Neural cell (in vitro differentiated cells): ENCODE measurements around the gene OSBPL5. TPM values are rescaled to one million over a fixed set of nuclear protein-coding genes. Genes with fewer than 3 reads are reported as not detected.
A peak's percentile ranks its signal among the peaks of the same experiment; 100 is the strongest.

Source experiments
- H2AFZ ChIP-seq: fragments of 200-600, 300-800 bp; sonication (generic), shearing (Covaris generic); 2 replicates; pipeline ENCODE4 v1.6.0; 2014; ENCODE audit warnings: low read depth, mild to moderate bottlenecking, antibody characterized with exemption, low read length, moderate library complexity
- H3F3A ChIP-seq: fragments of 200-600 bp; shearing (Covaris generic); 2 replicates; pipeline ENCODE4 v1.6.1; 2016; ENCODE audit warnings: mild to moderate bottlenecking, moderate library complexity, mixed read lengths, antibody characterized with exemption, low read length; ENCODE audit not compliant: insufficient read depth, poor library complexity, severe bottlenecking
- H3K27ac ChIP-seq: fragments of 200-600, 300-800 bp; sonication (generic), shearing (Covaris generic); 2 replicates; pipeline ENCODE4 v1.5.1; 2014; ENCODE audit warnings: mild to moderate bottlenecking, low read length, moderate library complexity
- H3K27me3 ChIP-seq: fragments of 300-800, 200-600 bp; sonication (generic), shearing (Covaris generic); 2 replicates; pipeline ENCODE4 v1.6.0; 2014; ENCODE audit warnings: mild to moderate bottlenecking, low read depth, low read length, moderate library complexity; ENCODE audit not compliant: insufficient read depth
- H3K36me3 ChIP-seq: fragments of 300-800, 200-600 bp; sonication (generic), shearing (Covaris generic); 2 replicates; pipeline ENCODE4 v1.5.1; 2014; ENCODE audit warnings: mild to moderate bottlenecking, antibody characterized with exemption, low read length, moderate library complexity; ENCODE audit not compliant: insufficient read depth
- H3K4me2 ChIP-seq: fragments of 300-800, 200-600 bp; sonication (generic), shearing (Covaris generic); 2 replicates; pipeline ENCODE4 v1.6.0; 2014; ENCODE audit warnings: mild to moderate bottlenecking, low read length
- H3K4me3 ChIP-seq: fragments of 300-800, 200-600 bp; sonication (generic), shearing (Covaris generic); 2 replicates; pipeline ENCODE4 v1.5.1; 2014; ENCODE audit warnings: mild to moderate bottlenecking, low read length, moderate library complexity
- H3K79me2 ChIP-seq: fragments of 200-600 bp; shearing (Covaris generic); replicated peaks from 2 replicates; pipeline ENCODE4 v1.6.0; 2014; ENCODE audit warnings: mild to moderate bottlenecking, low read length, moderate library complexity; ENCODE audit not compliant: insufficient read depth
- H3K9ac ChIP-seq: fragments of 300-800, 200-600 bp; sonication (generic), shearing (Covaris generic); 2 replicates; pipeline ENCODE4 v1.6.1; 2016; ENCODE audit warnings: mild to moderate bottlenecking, low read length, mixed read lengths
- H3K9me2 ChIP-seq: fragments of 200-600 bp; shearing (Covaris generic); 2 replicates; pipeline ENCODE4 v1.6.1; 2016; ENCODE audit warnings: mild to moderate bottlenecking, low read length, mixed read lengths; ENCODE audit not compliant: insufficient read depth
- H3K9me3 ChIP-seq: fragments of 200-600, 300-800 bp; sonication (generic), shearing (Covaris generic); 2 replicates; pipeline ENCODE4 v1.6.1; 2016; ENCODE audit warnings: mild to moderate bottlenecking, mixed run types, low read length, moderate library complexity, mixed read lengths
- H4K20me1 ChIP-seq: fragments of 200-600 bp; shearing (Covaris generic); 2 replicates; pipeline ENCODE4 v1.6.1; 2016; ENCODE audit warnings: mild to moderate bottlenecking, mixed run types; ENCODE audit not compliant: insufficient read depth
- EP300 ChIP-seq: fragments of 450-650 bp; conservative IDR thresholded peaks from 2 replicates; pipeline ENCODE4 v1.6.1; 2014; ENCODE audit warnings: antibody characterized with exemption, mild to moderate bottlenecking, moderate library complexity; ENCODE audit not compliant: poor library complexity, severe bottlenecking
- EZH2 ChIP-seq: fragments of 200-600, 300-800 bp; shearing (Covaris generic), sonication (generic); IDR thresholded peaks from 2 replicates; pipeline ENCODE4 v1.6.1; 2014; ENCODE audit warnings: antibody characterized with exemption, low read length, borderline replicate concordance, mild to moderate bottlenecking; ENCODE audit not compliant: insufficient read depth, poor library complexity, severe bottlenecking
- MXI1 ChIP-seq: fragments of 450-650 bp; conservative IDR thresholded peaks from 2 replicates; pipeline ENCODE4 v1.6.1; 2014; ENCODE audit warnings: antibody characterized with exemption, mild to moderate bottlenecking; ENCODE audit not compliant: poor library complexity, severe bottlenecking
- POLR2AphosphoS5 ChIP-seq: IDR thresholded peaks from 2 replicates; pipeline ENCODE4 v1.6.1; 2012
- RAD21 ChIP-seq: fragments of 450-650 bp; conservative IDR thresholded peaks from 2 replicates; pipeline ENCODE4 v1.6.1; 2014; ENCODE audit warnings: antibody characterized with exemption, mild to moderate bottlenecking, moderate library complexity
- SMC3 ChIP-seq: fragments of 450-650 bp; conservative IDR thresholded peaks from 2 replicates; pipeline ENCODE4 v1.6.1; 2014; ENCODE audit warnings: antibody characterized with exemption, mild to moderate bottlenecking, moderate library complexity; ENCODE audit not compliant: poor library complexity
- TAF1 ChIP-seq: IDR thresholded peaks from 2 replicates; pipeline ENCODE4 v1.6.1; 2012; ENCODE audit warnings: low read depth
- polyA plus RNA-seq: library from polyadenylated mRNA; depleted of rRNA; stranded (reverse); fragments of >200 nt; gene quantifications from 2 replicates; pipeline ENCODE4 v1.2.3, GENCODE V29; 2014
- TF ChIP-seq, protein P1 (sequence below): IDR thresholded peaks from 2 replicates; pipeline ENCODE4 v1.6.1; 2012; ENCODE audit warnings: borderline replicate concordance
- TF ChIP-seq, protein P2 (sequence below): fragments of 450-650 bp; IDR thresholded peaks from 2 replicates; pipeline ENCODE4 v1.5.1; 2014; ENCODE audit warnings: antibody characterized with exemption, mild to moderate bottlenecking, moderate library complexity; ENCODE audit not compliant: poor library complexity, severe bottlenecking

The OSBPL5 gene
- polyA plus RNA-seq, 1 donor from 2014 or later: 49.1 TPM

GRCh38 chr11:3161720-3162409 is 3.2 kb downstream of the OSBPL5 start:
- H2AFZ ChIP-seq: no peak overlapping the region
- peaks cover 53% of the 10 kb centered on the region for H3K79me2 ChIP-seq
- H3K27ac ChIP-seq: peak overlapping the region; percentile 75
- no peaks in the 10 kb centered on the region for H3K9me2 ChIP-seq
- no peaks in the 10 kb centered on the region for H3K27me3 ChIP-seq
- no peak overlapping the region for H3K4me2 ChIP-seq
- no peak overlapping the region for H3K9ac ChIP-seq
- H3K4me3 ChIP-seq: peak overlapping the region; percentile 95
- no peaks in the 10 kb centered on the region for H3F3A ChIP-seq
- H3K9me3 ChIP-seq: no peaks in the 10 kb centered on the region
- TF ChIP-seq RAD21: no peak
- TF ChIP-seq EZH2: no peak
- TF ChIP-seq, protein P1, sequence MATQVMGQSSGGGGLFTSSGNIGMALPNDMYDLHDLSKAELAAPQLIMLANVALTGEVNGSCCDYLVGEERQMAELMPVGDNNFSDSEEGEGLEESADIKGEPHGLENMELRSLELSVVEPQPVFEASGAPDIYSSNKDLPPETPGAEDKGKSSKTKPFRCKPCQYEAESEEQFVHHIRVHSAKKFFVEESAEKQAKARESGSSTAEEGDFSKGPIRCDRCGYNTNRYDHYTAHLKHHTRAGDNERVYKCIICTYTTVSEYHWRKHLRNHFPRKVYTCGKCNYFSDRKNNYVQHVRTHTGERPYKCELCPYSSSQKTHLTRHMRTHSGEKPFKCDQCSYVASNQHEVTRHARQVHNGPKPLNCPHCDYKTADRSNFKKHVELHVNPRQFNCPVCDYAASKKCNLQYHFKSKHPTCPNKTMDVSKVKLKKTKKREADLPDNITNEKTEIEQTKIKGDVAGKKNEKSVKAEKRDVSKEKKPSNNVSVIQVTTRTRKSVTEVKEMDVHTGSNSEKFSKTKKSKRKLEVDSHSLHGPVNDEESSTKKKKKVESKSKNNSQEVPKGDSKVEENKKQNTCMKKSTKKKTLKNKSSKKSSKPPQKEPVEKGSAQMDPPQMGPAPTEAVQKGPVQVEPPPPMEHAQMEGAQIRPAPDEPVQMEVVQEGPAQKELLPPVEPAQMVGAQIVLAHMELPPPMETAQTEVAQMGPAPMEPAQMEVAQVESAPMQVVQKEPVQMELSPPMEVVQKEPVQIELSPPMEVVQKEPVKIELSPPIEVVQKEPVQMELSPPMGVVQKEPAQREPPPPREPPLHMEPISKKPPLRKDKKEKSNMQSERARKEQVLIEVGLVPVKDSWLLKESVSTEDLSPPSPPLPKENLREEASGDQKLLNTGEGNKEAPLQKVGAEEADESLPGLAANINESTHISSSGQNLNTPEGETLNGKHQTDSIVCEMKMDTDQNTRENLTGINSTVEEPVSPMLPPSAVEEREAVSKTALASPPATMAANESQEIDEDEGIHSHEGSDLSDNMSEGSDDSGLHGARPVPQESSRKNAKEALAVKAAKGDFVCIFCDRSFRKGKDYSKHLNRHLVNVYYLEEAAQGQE: no peak
- TF ChIP-seq EP300: no peak
- TF ChIP-seq, protein P2, sequence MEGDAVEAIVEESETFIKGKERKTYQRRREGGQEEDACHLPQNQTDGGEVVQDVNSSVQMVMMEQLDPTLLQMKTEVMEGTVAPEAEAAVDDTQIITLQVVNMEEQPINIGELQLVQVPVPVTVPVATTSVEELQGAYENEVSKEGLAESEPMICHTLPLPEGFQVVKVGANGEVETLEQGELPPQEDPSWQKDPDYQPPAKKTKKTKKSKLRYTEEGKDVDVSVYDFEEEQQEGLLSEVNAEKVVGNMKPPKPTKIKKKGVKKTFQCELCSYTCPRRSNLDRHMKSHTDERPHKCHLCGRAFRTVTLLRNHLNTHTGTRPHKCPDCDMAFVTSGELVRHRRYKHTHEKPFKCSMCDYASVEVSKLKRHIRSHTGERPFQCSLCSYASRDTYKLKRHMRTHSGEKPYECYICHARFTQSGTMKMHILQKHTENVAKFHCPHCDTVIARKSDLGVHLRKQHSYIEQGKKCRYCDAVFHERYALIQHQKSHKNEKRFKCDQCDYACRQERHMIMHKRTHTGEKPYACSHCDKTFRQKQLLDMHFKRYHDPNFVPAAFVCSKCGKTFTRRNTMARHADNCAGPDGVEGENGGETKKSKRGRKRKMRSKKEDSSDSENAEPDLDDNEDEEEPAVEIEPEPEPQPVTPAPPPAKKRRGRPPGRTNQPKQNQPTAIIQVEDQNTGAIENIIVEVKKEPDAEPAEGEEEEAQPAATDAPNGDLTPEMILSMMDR: no peak
- no peak for TF ChIP-seq POLR2AphosphoS5
- no peak for TF ChIP-seq TAF1
- TF ChIP-seq SMC3: no peak
- no peak for TF ChIP-seq MXI1
- no peaks in the 10 kb centered on the region for H4K20me1 ChIP-seq
- H3K36me3 ChIP-seq: no peaks in the 10 kb centered on the region

GRCh38 chr11:3161309-3161708 is 3.8 kb downstream of the OSBPL5 start:
- Histone ChIP-seq H3K9me2 (no peaks in the 10 kb centered on the region), H3K4me3 (peak overlapping the region; percentile 95), H3K27me3 (no peaks in the 10 kb centered on the region), H2AFZ (no peak overlapping the region), H3K9me3 (no peaks in the 10 kb centered on the region), H4K20me1 (no peaks in the 10 kb centered on the region), H3K79me2 (peaks cover 55% of the 10 kb centered on the region), H3F3A (no peaks in the 10 kb centered on the region), H3K27ac (peak overlapping the region; percentile 75), H3K4me2 (peak overlapping the region; percentile 93), H3K36me3 (no peaks in the 10 kb centered on the region), H3K9ac (peak overlapping the region; percentile 75)
- TF ChIP-seq SMC3: no peak
- no peak for TF ChIP-seq TAF1
- no peak for TF ChIP-seq EZH2
- TF ChIP-seq, protein P1: no peak
- no peak for TF ChIP-seq EP300
- no peak for TF ChIP-seq POLR2AphosphoS5
- TF ChIP-seq, protein P2: no peak
- no peak for TF ChIP-seq MXI1
- no peak for TF ChIP-seq RAD21
